Naive thymus-derived CD8-positive, alpha-beta T cell (primary cell): ENCODE measurements around the gene ACOT11. TPM values are rescaled to one million over a fixed set of nuclear protein-coding genes. Genes with fewer than 3 reads are reported as not detected.

Source experiments
- ATAC-seq, 2 donors: fragments of 150-1000 bp; cut with Tn5 transposase in 1 of 2; sonication (Bioruptor Pico), chemical (Tn5 transposase) in 1 of 2; 1 replicate in 1 of 2; 2 replicates in 1 of 2; pipeline ENCODE4 v1.10.0; 2021; ENCODE audit warnings: mild to moderate bottlenecking in 2 of 2, moderate library complexity in 2 of 2
- POLR2A ChIA-PET: fragments of 350-600 bp; sonication (Branson Sonifier 250); formaldehyde crosslinking; loops from one replicate; lab custom pipeline; 2021; ENCODE audit warnings: antibody characterized with exemption; lab: Charles Lee
- DNase-seq, 10 donors: peaks; one replicate each; pipeline versions ENCODE4 v3.0.0 to v3.0.0-alpha.2; 2020 to 2022
- H3K27ac Mint-ChIP-seq, 10 donors: one replicate each; pipeline ENCODE4 v1.8.0; 2020 to 2022; ENCODE audit warnings: mild to moderate bottlenecking in 10 of 10, mixed read lengths in 10 of 10, moderate library complexity in 4 of 10, inconsistent platforms in 1 of 10
- H3K27me3 Mint-ChIP-seq, 5 donors: one replicate each; pipeline ENCODE4 v1.8.0; 2021 to 2022; ENCODE audit warnings: mixed read lengths in 5 of 5
- H3K36me3 Mint-ChIP-seq, 3 donors: one replicate each; pipeline ENCODE4 v1.8.0; 2020 to 2022; ENCODE audit warnings: mixed read lengths in 3 of 3, mild to moderate bottlenecking in 2 of 3, inconsistent platforms in 1 of 3
- H3K4me1 Mint-ChIP-seq, 4 donors: one replicate each; pipeline ENCODE4 v1.8.0; 2021 to 2022; ENCODE audit warnings: mixed read lengths in 4 of 4
- H3K4me3 Mint-ChIP-seq, 10 donors: one replicate each; pipeline ENCODE4 v1.8.0; 2020 to 2022; ENCODE audit warnings: mild to moderate bottlenecking in 10 of 10, mixed read lengths in 10 of 10, moderate library complexity in 6 of 10, inconsistent platforms in 1 of 10
- H3K9me3 Mint-ChIP-seq, 9 donors: one replicate each; pipeline ENCODE4 v1.8.0; 2020 to 2022; ENCODE audit warnings: mixed read lengths in 9 of 9, mild to moderate bottlenecking in 3 of 9, inconsistent platforms in 1 of 9, moderate library complexity in 1 of 9
- polyA plus RNA-seq, 3 donors: library from polyadenylated mRNA; unstranded; fragments of 300-500 nt; fragmentation: Illumina TruSeq; gene quantifications; one replicate each; pipeline ENCODE4 v1.2.3, GENCODE V29; 2021
- total RNA-seq, 8 experiments: library from RNA in 2 of 8; stranded (reverse) in 2 of 8; gene quantifications; one replicate each; pipeline ENCODE4 v1.2.3 and lab custom pipeline; 2021 to 2026

Gene ACOT11
- total and polyA plus RNA-seq, 5 experiments from 2014 or later, result 0.07 to 0.31 (median 0.22) TPM; not detected in 2

- no peaks in the 10 kb centered on the region for H3K27me3 Mint-ChIP-seq
These were observed 34.7 kb downstream of the ACOT11 start for GRCh38 chr1:54582566-54583306.

GRCh38 chr1:54583307-54583686, 35.3 kb downstream of the ACOT11 start:
- Mint-ChIP-seq H3K4me3 (no peak overlapping the region), H3K4me1 (peaks cover 2 to 6% (median 2%) of the 10 kb centered on the region in 4 donors), H3K9me3 (no peaks in the 10 kb centered on the region), H3K27ac (no peak overlapping the region), H3K27me3 (no peaks in the 10 kb centered on the region), H3K36me3 (no peaks in the 10 kb centered on the region)
- DNase-seq (peak in 1 of 10 donors; percentile 7), ATAC-seq (no peak)
- POLR2A ChIA-PET, result no interaction called here

More at GRCh38 chr1:54582566-54583306, 34.7 kb downstream of the ACOT11 start:
- peak overlapping the region in 1 of 10 donors; percentile 62 for H3K27ac Mint-ChIP-seq
- no peaks in the 10 kb centered on the region for H3K36me3 Mint-ChIP-seq
- no peak overlapping the region for H3K4me3 Mint-ChIP-seq
- ATAC-seq (no peak), DNase-seq (peak in 1 of 10 donors; percentile 56)
- H3K4me1 Mint-ChIP-seq, result peaks cover 0 to 4% (median 0%) of the 10 kb centered on the region in 4 donors
- POLR2A ChIA-PET, result no interaction called here
- peaks cover 0 to 2% (median 0%) of the 10 kb centered on the region in 9 donors for H3K9me3 Mint-ChIP-seq

GRCh38 chr1:54583871-54584270, 35.8 kb downstream of the ACOT11 start:
- no peaks in the 10 kb centered on the region for H3K27me3 Mint-ChIP-seq
- no peaks in the 10 kb centered on the region for H3K36me3 Mint-ChIP-seq
- H3K27ac Mint-ChIP-seq, result no peak overlapping the region
- DNase-seq (no peak), ATAC-seq (no peak)
- peaks cover 7 to 10% (median 8%) of the 10 kb centered on the region in 4 donors for H3K4me1 Mint-ChIP-seq
- POLR2A ChIA-PET, result no interaction called here
- no peaks in the 10 kb centered on the region for H3K9me3 Mint-ChIP-seq
- H3K4me3 Mint-ChIP-seq, result no peak overlapping the region

- no peak overlapping the region for H3K4me3 Mint-ChIP-seq
- DNase-seq (no peak), ATAC-seq (no peak)
- peaks cover 7 to 10% (median 8%) of the 10 kb centered on the region in 4 donors for H3K4me1 Mint-ChIP-seq
- no peaks in the 10 kb centered on the region for H3K9me3 Mint-ChIP-seq
- H3K36me3 Mint-ChIP-seq, result no peaks in the 10 kb centered on the region
- POLR2A ChIA-PET, result no interaction called here
- H3K27me3 Mint-ChIP-seq, result no peaks in the 10 kb centered on the region
- H3K27ac Mint-ChIP-seq, result no peak overlapping the region
These were observed 36.5 kb downstream of the ACOT11 start for GRCh38 chr1:54584575-54584974.

GRCh38 chr1:54585181-54586066, 37.4 kb downstream of the ACOT11 start:
- DNase-seq (peak in 1 of 10 donors; percentile 24), ATAC-seq (no peak)
- H3K4me3 Mint-ChIP-seq, result no peak overlapping the region
- H3K9me3 Mint-ChIP-seq, result no peaks in the 10 kb centered on the region
- peaks cover 7 to 10% (median 8%) of the 10 kb centered on the region in 4 donors for H3K4me1 Mint-ChIP-seq
- H3K27me3 Mint-ChIP-seq, result no peaks in the 10 kb centered on the region
- no peaks in the 10 kb centered on the region for H3K36me3 Mint-ChIP-seq
- POLR2A ChIA-PET, result no interaction called here
- no peak overlapping the region for H3K27ac Mint-ChIP-seq

GRCh38 chr1:54588377-54588776, 40.3 kb downstream of the ACOT11 start:
- H3K27ac Mint-ChIP-seq, result peak overlapping the region; percentile 33 to 93 (median 68)
- peak; percentile 68 to 94 for ATAC-seq
- peaks cover 7 to 9% (median 8%) of the 10 kb centered on the region in 4 donors for H3K4me1 Mint-ChIP-seq
- POLR2A ChIA-PET, result no interaction called here
- DNase-seq, result peak in 4 of 10 donors; percentile 20 to 37 (median 30)
- H3K9me3 Mint-ChIP-seq, result no peaks in the 10 kb centered on the region
- peak overlapping the region in 4 of 10 donors; percentile 12 to 59 (median 25) for H3K4me3 Mint-ChIP-seq
- H3K36me3 Mint-ChIP-seq, result no peaks in the 10 kb centered on the region
- no peaks in the 10 kb centered on the region for H3K27me3 Mint-ChIP-seq

- Mint-ChIP-seq H3K4me3 (no peak overlapping the region), H3K9me3 (no peaks in the 10 kb centered on the region), H3K36me3 (no peaks in the 10 kb centered on the region), H3K27me3 (no peaks in the 10 kb centered on the region), H3K27ac (peak overlapping the region in 1 of 10 donors; percentile 35), H3K4me1 (peaks cover 7 to 9% (median 8%) of the 10 kb centered on the region in 4 donors)
- DNase-seq (no peak), ATAC-seq (no peak)
- POLR2A ChIA-PET, result interaction anchor here (0.9 kb wide), 1 partner anchor 12 kb away, joined by 3 read pairs; no protein-coding TSS in a partner anchor
These were observed 43.2 kb downstream of the ACOT11 start for GRCh38 chr1:54591127-54591756.

- Mint-ChIP-seq H3K27me3 (no peaks in the 10 kb centered on the region), H3K4me3 (no peak overlapping the region), H3K9me3 (no peaks in the 10 kb centered on the region), H3K4me1 (peaks cover 1 to 7% (median 2%) of the 10 kb centered on the region in 4 donors), H3K27ac (no peak overlapping the region), H3K36me3 (no peaks in the 10 kb centered on the region)
- no peak for ATAC-seq
- POLR2A ChIA-PET, result no interaction called here
- peak in 1 of 10 donors; percentile 30 for DNase-seq
These were observed 45.6 kb downstream of the ACOT11 start for GRCh38 chr1:54593571-54594160.

GRCh38 chr1:54594463-54594862, 46.4 kb downstream of the ACOT11 start:
- peak in 1 of 10 donors; percentile 27 for DNase-seq
- Mint-ChIP-seq H3K9me3 (no peaks in the 10 kb centered on the region), H3K4me3 (no peak overlapping the region), H3K27me3 (no peaks in the 10 kb centered on the region), H3K4me1 (peaks cover 0 to 6% (median 0%) of the 10 kb centered on the region in 4 donors), H3K27ac (no peak overlapping the region), H3K36me3 (no peaks in the 10 kb centered on the region)
- no peak for ATAC-seq
- POLR2A ChIA-PET, result no interaction called here

- Mint-ChIP-seq H3K4me1 (peaks cover 0 to 5% (median 0%) of the 10 kb centered on the region in 4 donors), H3K27me3 (no peaks in the 10 kb centered on the region), H3K27ac (peak overlapping the region in 2 of 10 donors; percentile 45 to 62), H3K4me3 (no peak overlapping the region), H3K36me3 (no peaks in the 10 kb centered on the region), H3K9me3 (no peaks in the 10 kb centered on the region)
- POLR2A ChIA-PET, result no interaction called here
- DNase-seq, result no peak
- no peak for ATAC-seq
These were observed 48.0 kb downstream of the ACOT11 start for GRCh38 chr1:54595956-54596498.

GRCh38 chr1:54596756-54597155, 48.7 kb downstream of the ACOT11 start:
- POLR2A ChIA-PET, result no interaction called here
- H3K4me3 Mint-ChIP-seq, result no peak overlapping the region
- H3K27me3 Mint-ChIP-seq, result no peaks in the 10 kb centered on the region
- H3K4me1 Mint-ChIP-seq, result peaks cover 0 to 4% (median 0%) of the 10 kb centered on the region in 4 donors
- DNase-seq (no peak), ATAC-seq (no peak)
- H3K27ac Mint-ChIP-seq, result no peak overlapping the region
- no peaks in the 10 kb centered on the region for H3K36me3 Mint-ChIP-seq
- no peaks in the 10 kb centered on the region for H3K9me3 Mint-ChIP-seq

GRCh38 chr1:54597455-54598030, 49.5 kb downstream of the ACOT11 start:
- H3K27ac Mint-ChIP-seq, result peak overlapping the region in 2 of 10 donors; percentile 7 to 56
- DNase-seq, result no peak

More at GRCh38 chr1:54597455-54598030, 49.5 kb downstream of the ACOT11 start:
- Mint-ChIP-seq H3K36me3 (no peaks in the 10 kb centered on the region), H3K4me3 (no peak overlapping the region), H3K27me3 (no peaks in the 10 kb centered on the region), H3K9me3 (no peaks in the 10 kb centered on the region), H3K4me1 (peaks cover 0 to 3% (median 0%) of the 10 kb centered on the region in 4 donors)
- ATAC-seq, result no peak
- POLR2A ChIA-PET, result no interaction called here
